PC-3 (cell line): ENCODE measurements around the gene GFER.
"Not testable (repeated sequence)": the region's sequence is repeated elsewhere in the genome, so short reads cannot be mapped to it uniquely, and the experiment has no call there.

Experiments
- EZH2 ChIP-seq: fragments of 300-600 bp; sonication (generic); IDR thresholded peaks from one replicate; pipeline ENCODE4 v1.6.1; 2017; ENCODE audit warnings: antibody characterized with exemption, mild to moderate bottlenecking, low read length; ENCODE audit not compliant: unreplicated experiment
- TF ChIP-seq, protein P1 (sequence below): fragments of 300-600 bp; sonication (generic); conservative IDR thresholded peaks from 2 replicates; pipeline ENCODE4 v1.5.1; 2017; ENCODE audit warnings: antibody characterized with exemption, low read depth, mild to moderate bottlenecking, low read length

DNA sequence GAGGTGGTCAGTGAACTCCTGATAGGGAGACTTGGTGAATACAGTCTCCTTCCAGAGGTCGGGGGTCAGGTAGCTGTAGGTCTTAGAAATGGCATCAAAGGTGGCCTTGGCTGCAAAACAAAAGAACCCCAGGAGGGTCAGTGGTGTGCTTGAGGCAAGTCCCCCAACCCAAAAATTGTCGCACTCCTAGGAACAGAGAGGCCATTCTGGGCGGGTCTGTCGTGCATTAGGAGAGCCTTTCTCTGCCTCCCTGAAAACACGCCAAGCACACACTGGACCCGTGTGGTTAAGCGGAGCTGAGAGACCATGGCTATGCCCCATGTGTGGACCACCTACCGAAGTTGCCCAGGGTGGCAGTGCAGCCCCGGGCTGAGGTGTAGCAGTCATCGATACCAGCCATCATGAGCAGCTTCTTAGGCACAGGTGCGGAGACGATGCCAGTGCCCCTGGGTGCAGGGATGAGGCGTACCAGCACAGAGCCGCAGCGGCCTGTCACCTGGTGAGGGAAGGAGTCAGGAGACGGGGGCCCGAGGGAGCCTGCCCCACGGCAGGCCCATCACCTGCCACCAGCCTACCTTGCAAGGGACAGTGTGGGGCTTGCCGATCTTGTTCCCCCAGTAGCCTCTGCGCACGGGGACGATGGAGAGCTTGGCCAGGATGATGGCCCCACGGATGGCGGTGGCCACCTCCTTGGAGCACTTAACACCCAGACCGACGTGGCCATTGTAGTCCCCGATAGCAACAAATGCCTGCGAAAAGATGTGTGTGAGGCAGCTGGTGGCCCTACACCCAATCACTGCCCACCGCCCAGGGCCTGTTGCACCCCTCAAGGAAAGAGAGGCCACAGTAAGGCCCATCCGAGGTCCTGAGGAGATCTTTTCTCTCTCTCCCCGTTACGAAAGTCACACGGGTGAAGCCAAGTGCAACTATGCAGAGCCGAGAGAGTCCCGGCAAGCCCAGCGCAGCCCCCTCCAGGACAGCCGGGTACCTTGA lies 21.5 kb upstream of the GFER start:
- TF ChIP-seq, protein P1, sequence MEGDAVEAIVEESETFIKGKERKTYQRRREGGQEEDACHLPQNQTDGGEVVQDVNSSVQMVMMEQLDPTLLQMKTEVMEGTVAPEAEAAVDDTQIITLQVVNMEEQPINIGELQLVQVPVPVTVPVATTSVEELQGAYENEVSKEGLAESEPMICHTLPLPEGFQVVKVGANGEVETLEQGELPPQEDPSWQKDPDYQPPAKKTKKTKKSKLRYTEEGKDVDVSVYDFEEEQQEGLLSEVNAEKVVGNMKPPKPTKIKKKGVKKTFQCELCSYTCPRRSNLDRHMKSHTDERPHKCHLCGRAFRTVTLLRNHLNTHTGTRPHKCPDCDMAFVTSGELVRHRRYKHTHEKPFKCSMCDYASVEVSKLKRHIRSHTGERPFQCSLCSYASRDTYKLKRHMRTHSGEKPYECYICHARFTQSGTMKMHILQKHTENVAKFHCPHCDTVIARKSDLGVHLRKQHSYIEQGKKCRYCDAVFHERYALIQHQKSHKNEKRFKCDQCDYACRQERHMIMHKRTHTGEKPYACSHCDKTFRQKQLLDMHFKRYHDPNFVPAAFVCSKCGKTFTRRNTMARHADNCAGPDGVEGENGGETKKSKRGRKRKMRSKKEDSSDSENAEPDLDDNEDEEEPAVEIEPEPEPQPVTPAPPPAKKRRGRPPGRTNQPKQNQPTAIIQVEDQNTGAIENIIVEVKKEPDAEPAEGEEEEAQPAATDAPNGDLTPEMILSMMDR: not testable (repeated sequence)
- not testable (repeated sequence) for TF ChIP-seq EZH2
